T1000 (cell line): ENCODE measurements around the gene HOXD10.

ENCODE experiments used
- DNase-seq: peaks from one replicate; lab custom pipeline; 2025; ENCODE audit warnings: mixed read lengths; lab: John Stamatoyannopoulos, UW

Gene HOXD10

DNA sequence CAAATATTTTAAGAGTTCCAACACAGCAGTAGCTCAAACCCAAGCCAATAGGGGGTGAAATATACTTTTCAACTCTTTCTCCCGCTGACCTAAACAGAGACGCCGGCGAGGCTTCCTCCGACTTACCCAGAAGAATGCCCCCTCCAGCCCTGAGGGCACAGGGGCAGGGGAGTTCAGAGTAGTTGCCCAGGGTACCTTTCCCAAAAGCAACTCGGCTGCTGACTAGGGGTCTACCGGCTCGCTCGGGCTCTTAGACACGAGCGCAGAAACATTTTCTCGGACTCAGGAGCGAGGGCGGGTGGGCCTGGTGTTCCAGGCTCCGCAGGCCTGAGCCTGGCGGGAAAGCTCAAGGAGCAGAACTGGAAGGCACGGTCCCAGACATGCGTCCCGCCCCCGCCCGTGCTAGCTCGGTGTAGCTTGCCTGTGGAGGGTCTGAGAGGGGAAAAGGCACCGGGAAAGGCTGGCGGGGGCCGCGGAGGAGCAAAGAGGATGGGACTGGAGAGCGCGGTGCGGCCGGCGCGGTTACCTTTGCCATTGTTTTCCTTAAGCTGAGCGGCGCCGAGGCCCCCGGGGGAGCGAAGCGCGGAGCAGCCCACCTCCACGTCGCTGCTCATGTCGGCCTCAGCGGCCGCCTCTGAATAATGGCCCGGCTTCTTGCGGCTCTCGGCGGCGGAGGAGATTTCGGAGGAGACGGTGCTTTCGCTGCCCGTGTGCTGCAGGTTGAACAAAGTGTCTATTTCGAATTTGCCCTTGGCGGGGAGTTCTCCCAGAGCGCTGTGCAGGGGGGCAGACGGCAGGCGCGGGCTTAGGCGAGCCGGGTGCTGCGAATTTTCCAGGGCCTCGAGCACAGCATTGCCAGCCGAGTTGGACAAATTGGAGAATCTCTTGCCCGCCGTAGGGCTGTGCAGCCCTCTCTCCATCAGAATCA is 33.5 kb upstream of the HOXD10 start:
- DNase-seq = no peak

DNA sequence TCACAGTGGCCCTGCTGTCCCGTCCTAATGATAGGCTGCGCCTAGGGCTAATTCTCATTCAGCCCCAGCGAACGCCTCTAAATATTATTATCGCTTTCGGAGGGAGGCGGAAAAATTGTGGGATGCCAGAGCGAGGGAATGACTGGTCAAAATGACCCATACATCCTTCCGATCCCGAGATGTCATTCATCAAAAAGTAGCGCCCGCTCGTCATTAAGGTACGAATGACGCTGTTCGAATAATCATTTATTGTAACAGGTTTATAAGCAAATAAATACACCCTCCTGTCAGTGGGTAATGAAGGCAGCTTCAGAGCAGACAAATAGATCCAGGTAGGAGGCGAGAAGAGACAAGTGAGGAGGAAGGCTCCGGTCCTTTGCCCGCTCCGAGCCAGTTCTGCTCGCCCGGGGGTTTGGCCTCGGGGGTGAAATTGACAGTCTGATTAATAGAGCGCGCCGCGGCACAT is 32.7 kb upstream of the HOXD10 start, which contains the start of gene EVX2:
Gene EVX2, minus strand, starts transcription at position 167 of the 466 bp plus-strand sequence. CDS start 186 bp downstream, outside the sequence.
- no peak for DNase-seq

DNA sequence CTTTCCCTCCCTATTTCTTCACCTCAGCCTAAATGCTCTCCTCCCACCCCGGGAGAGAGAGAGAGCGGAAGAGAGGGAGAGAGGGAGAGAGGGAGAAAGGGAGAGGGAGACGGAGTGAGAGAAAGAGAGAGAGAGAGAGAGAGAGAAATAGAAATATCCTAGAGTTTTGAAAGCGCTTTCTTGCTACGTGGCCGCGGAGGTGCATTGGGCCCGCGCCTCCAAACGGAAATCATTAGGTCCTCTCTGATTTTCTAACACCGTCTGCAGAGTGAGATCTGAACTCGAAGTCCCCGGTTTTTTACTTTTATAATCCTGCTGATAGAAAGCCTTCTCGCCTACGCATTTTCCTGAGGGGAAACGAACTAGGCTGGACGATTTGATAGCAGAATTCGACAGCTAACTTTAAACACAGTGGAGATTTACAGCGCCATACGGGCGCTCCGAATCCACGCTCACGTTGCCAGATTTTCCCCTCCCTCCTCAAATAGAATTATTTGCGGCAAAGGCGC is 31.9 kb upstream of the HOXD10 start:
- DNase-seq = no peak

DNA sequence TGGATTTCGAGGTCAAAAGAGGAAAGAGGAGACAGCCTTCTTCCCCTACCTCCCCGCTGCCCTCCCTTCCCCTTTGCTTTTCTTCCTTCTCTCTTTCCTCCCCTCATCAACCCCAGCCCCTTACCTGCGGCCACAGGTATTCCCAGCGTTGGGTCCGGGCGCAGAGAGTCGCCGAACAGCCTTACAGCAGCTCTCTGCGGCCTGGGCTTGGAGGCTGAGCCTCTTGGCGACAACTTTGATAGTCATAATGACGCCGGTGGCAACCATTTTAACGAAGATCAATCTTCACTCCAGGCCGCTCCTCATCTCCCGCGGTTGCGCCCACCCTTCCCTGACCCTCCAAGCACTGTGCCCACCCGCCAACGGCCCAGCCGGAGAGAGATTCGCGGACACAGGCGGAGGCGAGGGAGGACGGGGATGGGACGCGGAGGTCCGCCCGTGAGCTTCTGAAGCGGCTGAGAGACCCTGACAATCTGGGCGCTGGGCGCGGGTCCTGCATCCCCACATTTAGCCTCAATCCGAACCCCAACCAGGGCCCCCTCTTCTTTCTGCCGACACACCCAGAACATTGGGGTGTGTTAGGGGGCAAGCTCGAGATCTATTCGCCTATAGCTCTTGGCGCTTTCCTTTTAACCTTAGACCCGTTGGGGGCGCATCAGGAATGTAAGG is 31.3 kb upstream of the HOXD10 start:
- no peak for DNase-seq

DNA sequence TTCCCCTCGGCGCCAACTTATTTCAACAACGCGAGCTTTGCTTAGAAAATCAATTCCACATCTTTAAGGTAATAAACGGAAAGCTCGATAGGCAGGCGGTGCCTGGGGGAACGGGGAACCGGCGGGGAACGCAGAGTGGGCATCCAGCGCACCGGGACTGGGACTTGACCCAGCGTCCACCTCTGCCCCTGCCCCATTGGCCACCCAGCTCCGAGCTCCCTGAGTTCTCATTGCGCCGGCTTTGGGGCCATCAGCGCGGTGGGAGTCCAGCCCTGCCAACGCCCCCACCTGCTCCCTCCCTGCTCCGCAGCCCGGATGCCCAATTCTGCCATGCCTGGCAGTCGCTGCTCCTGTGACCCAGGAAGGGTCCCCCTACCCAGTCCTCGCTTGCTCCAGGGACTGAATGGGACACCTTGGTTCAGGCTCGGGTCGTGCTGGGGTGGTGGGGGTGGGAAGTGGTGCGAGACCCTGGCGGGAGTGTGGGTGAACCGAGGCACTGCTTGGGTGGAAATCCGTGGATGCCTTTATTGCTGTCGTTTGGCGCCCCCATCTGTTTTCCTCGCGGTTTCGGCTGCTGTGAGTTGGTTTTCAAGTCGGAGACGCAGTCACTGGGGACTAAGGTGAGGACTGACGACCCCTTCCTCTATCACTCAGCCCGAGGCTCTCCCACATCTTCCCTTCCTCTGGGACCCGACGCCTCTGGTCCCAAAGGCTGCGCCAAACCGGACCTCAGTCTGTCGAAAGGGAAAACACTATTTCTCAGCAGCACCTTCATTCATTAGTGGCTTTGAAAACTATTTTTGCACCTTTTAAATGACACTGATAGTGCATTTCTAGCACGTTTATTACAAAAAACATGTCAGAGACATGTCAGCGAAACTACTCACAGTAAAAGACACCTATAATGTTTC is 30.5 kb upstream of the HOXD10 start:
- DNase-seq = no peak

DNA sequence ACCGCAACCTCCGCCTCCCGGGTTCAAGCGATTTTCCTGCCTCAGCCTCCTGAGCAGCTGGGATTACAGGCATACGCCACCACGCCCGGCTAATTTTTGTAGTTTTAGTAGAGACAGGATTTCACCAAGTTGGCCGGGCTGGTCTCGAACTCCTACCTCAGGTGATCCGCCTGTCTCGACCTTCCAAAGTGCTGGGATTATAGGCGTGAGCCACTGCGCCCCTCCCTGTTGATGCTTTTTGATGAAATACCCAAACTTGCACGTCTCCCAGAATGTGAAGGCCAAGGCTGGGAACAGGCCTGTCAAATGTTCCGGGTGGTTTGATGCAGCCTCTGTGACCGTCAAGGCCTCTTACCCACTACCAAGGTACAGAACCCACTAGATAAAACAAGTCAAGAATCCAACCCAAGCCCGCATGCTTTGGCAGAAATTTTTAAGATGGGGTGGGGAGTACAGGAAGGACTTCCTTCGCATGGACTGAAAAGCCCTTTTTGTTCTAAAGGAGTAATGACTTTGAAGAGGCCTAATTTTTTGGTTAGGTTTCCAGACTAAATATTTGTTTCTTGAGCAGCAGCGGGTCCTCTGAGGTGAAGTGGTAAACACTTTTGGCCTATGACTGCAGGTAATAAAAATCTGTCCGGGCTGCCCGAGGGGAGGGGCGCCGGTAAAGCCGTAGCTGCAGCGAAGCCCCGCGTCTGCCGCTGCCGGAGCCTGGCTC is 29.1 kb upstream of the HOXD10 start:
- DNase-seq = no peak

DNA sequence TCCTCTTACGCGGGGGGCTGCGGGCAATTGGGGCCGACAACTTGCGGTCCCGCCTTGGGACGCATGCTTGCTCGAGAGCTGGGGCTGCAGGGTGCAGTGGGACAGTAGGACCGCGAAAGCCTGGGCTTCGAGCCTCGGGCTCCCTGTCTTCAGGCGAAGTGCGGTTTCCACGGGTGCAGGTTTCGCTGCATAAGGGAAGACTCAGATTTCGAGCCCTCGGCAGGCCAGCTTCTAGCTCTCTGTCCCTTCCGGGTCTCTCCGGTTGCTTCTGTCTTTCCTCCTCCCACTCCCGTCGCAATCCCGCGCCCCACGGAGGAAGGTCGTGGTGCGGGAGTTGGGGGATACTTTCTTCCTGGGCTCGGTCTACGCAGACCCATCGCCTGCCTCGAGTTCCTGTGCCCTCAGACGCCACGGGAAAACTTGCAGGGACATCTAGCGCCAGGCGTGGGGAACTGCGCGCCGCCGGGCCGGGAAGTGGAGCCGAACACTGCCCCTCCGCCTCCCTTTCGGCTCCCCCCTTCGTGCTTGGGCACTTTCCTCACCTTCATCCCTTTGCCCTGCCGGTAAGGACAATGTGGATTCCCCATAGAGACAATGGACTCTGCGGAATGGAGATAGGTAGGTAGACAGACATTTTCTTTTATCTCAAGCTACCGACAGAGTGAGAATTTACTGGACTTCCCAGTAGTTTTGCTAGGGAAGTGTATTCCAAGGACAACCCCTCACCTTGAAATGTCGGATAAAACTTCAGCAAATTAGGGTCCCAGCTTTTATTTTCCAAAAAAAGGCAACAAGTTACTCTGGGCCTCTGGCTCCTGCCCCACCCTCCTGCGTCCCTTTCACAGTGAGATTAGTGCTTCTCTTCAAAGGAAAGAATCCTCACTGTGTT is 28.3 kb upstream of the HOXD10 start:
- DNase-seq = no peak

DNA sequence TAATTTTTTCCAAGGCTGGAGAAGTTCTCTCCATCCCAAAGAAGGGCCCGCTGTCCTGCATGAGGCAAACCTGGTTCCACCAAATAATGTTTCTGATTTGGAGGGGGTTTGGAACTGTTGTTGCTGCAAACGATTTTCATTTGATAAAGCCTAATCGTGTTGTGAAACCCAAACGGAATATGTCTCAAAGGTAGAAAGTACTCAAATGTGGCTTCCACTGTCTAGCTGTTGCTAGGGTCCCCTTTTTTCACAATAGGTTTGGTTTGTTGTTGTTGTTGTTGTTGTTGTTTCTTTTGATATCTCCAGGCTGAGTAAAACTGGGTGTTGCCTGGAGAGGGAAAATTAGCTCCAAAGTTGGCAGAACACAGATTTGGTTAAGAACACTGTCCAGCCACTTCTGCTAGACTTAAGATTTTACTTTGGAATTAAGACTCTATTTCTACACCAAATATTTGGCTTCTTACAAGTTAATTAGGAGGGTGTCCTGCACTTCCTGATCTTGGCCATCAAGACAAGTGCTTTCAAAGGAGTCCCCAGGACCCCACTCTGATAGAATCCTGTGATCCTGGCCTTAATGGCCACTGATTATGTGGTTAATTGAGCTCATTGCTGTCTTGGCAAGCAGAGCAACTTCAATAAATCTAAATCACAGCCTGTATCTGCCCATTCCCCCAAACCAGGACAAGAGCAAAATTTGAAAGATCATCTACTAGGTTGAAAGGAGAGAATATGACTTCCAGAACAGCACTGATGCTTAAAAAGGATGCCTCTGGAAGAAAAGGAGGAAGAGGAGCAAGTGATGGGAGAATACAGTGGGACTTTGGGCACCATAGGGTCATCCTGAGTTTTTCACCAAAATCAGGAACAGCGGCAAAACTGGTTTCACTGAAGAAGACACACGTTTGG is 27.4 kb upstream of the HOXD10 start:
- DNase-seq = no peak

DNA sequence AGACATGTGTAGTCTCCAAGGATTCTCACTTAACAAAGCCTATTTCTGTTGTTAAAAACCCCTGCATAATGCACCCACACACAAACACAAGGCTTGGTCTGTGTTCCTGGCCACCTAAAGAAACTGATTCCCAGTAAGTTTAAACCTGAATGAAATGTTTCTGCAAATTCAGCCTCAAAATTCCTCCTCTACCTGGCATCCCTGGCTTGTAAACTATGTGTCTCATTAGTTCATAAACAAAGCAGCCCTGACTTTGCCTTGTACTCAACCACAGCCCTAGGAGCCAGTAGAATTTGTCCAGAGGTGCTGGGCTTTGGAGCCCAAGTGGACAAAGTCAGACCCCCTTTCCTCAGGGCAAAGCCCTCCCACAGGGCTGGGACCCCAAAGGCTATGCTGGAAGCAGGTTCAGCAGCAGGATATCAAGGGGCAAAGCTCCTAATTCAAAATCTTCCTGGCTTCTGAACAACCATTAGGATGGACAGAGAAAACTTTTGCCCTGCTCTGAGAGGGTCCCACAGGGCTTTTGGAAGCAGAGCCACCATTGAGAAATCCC is 26.7 kb upstream of the HOXD10 start:
- no peak for DNase-seq

DNA sequence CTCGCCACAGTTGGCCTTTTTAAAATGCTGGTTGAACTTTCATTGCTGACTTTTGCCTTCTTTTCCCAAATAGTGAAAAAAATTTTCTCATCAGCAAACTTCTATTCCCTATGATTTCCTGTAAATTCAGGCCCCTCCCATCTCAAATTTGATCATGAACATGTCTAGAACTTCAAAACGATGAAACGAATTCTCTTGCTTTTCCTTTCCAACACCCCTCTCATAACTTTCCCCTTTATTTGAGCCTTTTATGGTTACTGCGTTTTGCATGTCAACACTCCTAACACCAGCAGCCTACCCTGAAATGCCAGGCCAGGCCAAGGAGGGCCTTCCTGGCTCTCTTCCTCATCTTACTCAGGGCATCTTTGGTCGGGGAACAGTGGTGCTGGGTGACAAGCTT is 25.7 kb upstream of the HOXD10 start:
- no peak for DNase-seq

DNA sequence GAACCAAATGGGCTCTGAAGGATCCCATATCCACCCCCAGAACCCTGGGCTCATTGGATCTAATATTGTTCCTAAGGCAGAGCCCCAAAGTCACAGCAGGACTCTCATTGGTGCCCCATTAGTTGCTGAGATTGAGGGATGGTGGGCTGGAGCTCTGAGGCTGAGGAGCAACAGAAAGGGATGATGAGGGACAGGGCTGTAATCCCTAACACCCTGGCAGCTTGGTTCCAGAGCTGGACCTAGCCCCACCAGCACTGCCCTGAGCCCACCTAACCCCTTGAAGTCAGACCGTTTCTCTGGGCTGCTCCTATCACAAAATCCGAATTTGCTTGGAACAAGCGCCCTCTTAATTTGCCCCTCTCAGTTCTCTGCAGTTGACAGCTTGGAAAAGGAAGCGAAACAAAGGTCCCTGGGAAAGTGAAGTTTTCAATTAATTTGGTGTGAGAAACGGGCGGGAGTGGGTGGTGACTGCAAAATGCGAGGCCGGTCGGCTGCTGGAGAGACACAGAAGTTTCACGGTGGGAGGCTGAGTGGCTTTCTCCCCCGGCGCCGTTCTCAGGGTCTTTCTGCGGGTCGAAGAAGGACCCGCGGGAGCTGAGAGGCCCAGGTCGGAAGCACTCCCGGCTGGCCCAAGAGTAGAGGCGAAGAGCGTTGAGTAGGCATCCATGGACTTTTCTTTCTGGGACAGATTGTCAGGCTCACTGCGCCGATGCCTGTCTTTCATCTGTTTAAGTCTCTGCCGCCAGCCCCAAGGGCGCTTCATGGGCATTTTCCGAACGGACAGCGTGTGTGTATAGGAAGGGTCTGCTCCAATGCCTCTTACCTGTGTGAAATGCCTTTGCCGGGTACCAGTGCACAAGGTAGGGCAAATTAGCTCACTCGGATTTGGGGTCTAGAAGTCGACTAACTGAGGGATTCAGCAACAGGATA is 25.0 kb upstream of the HOXD10 start:
- no peak for DNase-seq

DNA sequence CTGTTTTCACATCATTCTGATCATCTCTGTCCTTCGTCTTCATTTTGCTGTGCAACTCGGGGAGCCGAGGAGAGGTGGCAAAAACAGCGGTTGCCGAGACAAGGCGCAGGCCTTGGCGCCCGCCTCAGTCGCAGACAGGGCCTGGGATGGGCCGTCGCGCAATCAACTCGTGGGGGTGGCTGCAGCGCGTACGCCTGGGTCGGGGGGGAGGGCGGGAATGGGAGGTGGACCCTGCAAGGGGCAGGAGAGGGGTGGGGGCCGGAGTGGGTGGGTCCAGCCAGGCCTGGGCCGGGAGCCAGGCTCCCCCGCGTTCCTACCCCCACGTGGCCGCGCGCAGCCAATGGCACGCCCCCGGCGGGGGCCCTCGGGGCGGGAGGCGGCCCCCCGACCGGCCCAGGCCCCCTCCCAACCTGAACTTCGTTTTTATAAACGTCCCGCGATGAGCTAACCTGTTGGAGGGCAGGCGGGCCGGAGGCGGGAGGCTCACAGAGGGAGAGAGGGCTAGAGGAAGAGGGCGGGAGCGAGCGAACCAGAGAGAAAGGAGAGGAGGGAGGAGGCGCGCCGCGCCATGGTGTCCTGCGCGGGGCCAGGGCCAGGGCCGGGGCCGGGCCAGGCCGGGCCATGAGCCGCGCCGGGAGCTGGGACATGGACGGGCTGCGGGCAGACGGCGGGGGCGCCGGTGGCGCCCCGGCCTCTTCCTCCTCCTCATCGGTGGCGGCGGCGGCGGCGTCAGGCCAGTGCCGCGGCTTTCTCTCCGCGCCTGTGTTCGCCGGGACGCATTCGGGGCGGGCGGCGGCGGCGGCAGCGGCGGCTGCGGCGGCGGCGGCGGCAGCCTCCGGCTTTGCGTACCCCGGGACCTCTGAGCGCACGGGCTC is 24.1 kb upstream of the HOXD10 start, which contains the start of gene HOXD13:
Gene HOXD13, plus strand, starts transcription at position 452 of the 875 bp plus-strand sequence. Its CDS starts 170 bp downstream, at position 622.
- no peak for DNase-seq

DNA sequence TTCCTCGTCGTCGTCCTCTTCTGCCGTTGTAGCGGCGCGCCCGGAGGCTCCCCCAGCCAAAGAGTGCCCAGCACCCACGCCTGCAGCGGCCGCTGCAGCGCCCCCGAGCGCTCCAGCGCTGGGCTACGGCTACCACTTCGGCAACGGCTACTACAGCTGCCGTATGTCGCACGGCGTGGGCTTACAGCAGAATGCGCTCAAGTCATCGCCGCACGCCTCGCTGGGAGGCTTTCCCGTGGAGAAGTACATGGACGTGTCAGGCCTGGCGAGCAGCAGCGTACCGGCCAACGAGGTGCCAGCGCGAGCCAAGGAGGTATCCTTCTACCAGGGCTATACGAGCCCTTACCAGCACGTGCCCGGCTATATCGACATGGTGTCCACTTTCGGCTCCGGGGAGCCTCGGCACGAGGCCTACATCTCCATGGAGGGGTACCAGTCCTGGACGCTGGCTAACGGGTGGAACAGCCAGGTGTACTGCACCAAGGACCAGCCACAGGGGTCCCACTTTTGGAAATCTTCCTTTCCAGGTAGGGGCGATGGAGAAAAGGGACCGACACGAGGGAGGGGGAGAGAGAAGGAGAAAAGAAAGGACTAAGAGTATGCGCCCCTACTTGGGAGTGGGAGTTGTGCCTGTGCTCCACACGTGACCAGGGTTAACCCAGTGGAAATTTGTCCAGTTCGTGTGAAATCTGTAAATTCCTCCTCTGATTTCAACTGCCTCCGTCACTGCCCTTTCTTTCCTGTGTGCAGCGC is 23.3 kb upstream of the HOXD10 start:
- DNase-seq = no peak

DNA sequence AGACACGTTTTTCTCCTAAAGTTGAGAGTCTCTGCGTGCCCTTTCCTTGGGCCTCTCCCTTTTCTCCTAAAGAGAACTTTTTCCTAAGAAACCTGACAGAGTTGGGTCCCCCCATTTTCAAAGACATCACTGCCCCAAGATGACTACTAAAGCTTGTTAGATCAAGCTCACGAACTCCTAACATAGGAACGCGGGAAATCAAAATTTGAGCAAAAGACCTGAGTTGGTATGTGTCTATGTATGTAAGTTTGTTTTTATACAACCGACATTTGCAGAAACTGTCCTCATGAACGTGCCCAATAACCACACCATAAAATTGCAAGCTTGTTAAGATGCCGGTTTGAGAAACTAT is 22.7 kb upstream of the HOXD10 start:
- no peak for DNase-seq

DNA sequence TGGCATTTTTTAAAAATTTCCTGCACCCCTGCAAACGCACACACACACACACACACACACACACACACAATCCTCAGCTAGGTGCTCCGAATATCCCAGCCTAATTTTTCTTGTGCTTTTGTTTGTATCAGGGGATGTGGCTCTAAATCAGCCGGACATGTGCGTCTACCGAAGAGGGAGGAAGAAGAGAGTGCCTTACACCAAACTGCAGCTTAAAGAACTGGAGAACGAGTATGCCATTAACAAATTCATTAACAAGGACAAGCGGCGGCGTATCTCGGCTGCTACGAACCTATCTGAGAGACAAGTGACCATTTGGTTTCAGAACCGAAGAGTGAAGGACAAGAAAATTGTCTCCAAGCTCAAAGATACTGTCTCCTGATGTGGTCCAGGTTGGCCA is 22.2 kb upstream of the HOXD10 start:
- DNase-seq = no peak

DNA sequence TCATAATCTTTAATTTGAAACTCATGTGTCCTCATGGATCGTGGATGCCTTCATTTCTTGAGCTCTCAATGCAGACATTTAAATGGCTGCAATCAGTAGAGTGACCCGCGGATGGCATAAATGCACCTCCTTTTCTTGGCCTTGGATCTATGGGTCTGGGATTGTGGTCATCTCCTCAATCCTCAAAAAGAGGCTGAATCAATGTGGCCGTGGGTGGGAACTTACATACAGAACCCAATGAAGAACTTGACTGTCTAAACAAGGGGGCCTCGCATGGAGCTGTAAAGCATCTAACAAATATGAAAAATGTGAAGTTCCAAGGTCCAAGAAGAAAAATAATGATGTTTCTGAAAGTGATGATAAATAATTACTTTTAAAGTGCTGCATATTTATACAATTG is 21.2 kb upstream of the HOXD10 start:
- no peak for DNase-seq
